Stimulated activated CD4-positive, alpha-beta T cell treated with anti-CD3 and anti-CD28 coated beads, Interleukin-4, amount 100 ng/mL, for 48 hours (primary cell): ENCODE results near the gene CSN3.

Experiments used
- DNase-seq, 2 donors: peaks; one replicate each; pipeline ENCODE4 v3.0.0-alpha.2; 2020; ENCODE audit warnings: low read depth in 2 of 2

The CSN3 gene

DNA sequence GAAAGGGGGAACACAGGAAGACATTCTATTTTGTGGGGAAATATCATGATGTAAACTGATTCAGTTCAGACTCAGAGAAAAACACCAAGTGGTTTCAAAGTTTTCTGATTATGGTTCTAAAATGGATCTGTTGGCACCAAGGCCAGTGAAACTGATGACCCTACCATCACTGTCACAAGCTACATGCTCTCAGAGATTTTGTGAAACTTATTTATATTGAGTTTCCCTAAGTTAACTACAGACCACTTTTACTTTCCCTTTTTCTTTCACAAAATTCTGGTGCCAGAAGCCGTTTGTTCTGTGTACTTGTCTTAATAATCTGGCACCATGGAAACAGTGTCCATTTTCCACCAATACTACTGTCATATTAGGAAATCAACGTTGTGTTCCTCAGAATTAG is 48.9 kb downstream of the CSN3 start:
- DNase-seq, result no peak

DNA sequence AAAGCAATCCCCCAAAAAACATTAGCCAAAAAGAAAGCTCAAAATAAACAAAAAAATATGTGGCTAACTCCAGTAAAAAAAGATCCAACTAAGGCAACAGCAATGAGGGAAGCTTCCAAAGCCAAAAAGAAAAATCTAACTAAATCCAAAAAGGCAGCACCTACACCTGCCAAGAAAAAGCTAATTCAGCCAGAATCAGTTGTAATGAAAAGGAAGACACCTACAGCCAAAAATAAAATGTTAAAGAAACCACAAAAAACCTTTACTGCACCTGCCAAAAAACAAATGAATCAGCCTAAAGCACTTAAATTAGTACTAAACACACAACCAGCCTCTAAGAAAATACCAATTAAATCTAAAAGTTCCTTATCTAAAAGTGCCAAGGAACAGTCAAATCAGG is 55.2 kb downstream of the CSN3 start:
- no peak for DNase-seq

DNA sequence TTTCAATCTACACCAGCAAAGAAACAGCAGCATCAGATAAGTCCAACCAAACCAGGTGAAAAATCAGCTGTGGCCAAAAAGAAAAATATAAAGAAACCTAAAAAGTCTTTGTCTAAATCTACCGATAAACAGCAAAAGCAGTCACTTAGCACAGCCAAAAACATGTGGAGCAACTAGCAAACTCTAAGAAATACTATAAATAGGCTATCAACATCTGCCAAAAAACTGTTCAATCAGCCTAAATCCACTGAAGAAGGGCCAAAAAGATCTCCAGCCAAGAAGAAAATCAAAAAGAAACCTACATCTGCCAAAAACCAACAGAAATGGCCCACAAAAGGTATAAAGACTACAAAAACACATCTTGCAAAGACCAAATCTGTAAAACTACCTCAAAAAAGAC is 55.7 kb downstream of the CSN3 start:
- DNase-seq, result no peak

DNA sequence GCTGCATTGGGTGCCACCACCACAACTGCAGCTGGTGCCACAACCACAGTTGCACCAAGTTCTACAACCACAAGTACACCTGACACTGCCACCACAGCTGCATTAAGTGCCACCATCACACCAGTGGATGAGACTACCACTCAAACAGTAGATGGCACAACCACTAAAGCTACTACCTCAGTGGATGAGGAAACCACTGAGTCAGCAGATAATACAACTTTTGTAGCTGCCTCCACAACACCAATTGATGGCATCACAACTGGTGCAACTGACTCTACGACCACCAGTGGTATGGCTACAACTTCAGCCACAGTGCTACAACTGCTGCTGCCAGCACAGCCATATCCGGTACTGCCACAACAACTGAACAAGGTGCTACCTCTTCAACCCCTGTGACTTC is 57.2 kb downstream of the CSN3 start:
- DNase-seq, result no peak

GRCh38 chr4:70300215-70300614 is 57.8 kb downstream of the CSN3 start:
- no peak for DNase-seq
